Effector memory CD4-positive, alpha-beta T cell (primary cell): Measurements from ENCODE around the gene CCDC141.

ENCODE experiments used
- DNase-seq, 3 donors: peaks; one replicate each; pipeline ENCODE4 v3.0.0-alpha.2; 2020
- H3K27ac ChIP-seq: 2 replicates; pipeline ENCODE4 v1.7.0; 2013; ENCODE audit warnings: mild to moderate bottlenecking, low read length, moderate library complexity; ENCODE audit not compliant: insufficient read depth, poor library complexity, severe bottlenecking
- H3K27me3 ChIP-seq: replicated peaks from 2 replicates; pipeline ENCODE4 v1.7.0; 2013; ENCODE audit warnings: mild to moderate bottlenecking, low read length; ENCODE audit not compliant: insufficient read depth, control insufficient read depth, poor library complexity, severe bottlenecking
- H3K36me3 ChIP-seq: 2 replicates; pipeline ENCODE4 v1.7.0; 2013; ENCODE audit warnings: mild to moderate bottlenecking, low read length, moderate library complexity; ENCODE audit not compliant: control insufficient read depth, insufficient read depth
- H3K4me1 ChIP-seq: 2 replicates; pipeline ENCODE4 v1.7.0; 2013; ENCODE audit warnings: low read length, mild to moderate bottlenecking; ENCODE audit not compliant: control insufficient read depth, insufficient read depth, poor library complexity, severe bottlenecking
- H3K4me3 ChIP-seq: 2 replicates; pipeline ENCODE4 v1.7.0; 2013; ENCODE audit warnings: low read length, low read depth, mild to moderate bottlenecking; ENCODE audit not compliant: insufficient read depth, poor library complexity, severe bottlenecking
- H3K9me3 ChIP-seq: 2 replicates; pipeline ENCODE4 v1.7.0; 2013; ENCODE audit warnings: mild to moderate bottlenecking, low read length, moderate library complexity; ENCODE audit not compliant: control insufficient read depth

CCDC141 gene

DNA sequence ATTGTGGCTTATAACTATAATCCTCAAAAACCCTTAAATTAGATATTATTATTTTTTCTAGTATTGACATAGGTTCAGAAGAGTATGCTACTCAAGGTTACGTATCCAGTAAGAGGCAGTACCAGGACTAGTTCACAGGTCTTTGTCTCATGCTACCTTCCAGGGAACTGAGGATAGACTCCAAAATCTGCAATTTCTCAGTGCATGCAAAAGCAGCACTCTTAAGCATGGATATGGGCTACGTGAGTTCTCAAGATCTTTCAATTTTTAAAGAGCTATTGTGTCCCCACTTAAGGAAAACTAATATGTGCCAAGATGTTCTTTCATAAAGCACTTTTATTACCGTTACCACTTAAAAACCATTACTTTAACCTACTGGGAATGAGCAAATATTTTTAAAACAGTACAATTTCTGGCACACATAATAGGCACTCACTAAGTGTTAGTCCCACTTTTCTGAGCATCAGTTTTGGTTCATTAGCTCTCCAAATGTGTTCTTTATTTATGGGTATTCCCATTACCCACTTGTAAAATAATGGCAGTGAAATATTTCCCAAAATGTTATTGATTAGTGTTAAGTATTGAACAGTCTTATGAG lies 128.9 kb downstream of the CCDC141 start:
- no peaks in the 10 kb centered on the region for H3K9me3 ChIP-seq
- H3K27me3 ChIP-seq = no peaks in the 10 kb centered on the region
- DNase-seq = no peak
- H3K4me3 ChIP-seq = no peak overlapping the region
- H3K27ac ChIP-seq = no peak overlapping the region
- H3K4me1 ChIP-seq = no peaks in the 10 kb centered on the region
- H3K36me3 ChIP-seq = no peaks in the 10 kb centered on the region

DNA sequence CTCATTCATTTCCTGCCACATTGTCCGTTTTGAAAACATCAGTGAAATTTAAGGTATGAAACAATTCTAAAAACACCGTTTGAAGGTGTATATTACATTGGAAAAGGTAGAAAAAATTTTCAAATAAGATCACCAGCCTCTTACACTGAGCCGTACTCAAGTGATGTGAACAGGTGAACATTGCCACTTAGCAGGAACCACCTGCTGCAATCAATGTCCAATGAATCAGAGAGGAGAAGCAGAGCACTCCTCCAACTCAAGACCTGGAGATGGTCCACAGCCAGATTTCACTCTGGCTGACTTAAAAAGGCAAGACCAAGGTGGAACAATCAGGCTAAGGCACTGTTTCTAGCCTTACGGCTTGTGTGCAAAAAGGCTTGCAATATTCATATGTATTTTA lies 132.4 kb downstream of the CCDC141 start:
- Histone ChIP-seq H3K4me3 (no peak overlapping the region), H3K36me3 (no peaks in the 10 kb centered on the region), H3K9me3 (no peaks in the 10 kb centered on the region), H3K4me1 (no peaks in the 10 kb centered on the region), H3K27ac (no peak overlapping the region), H3K27me3 (no peaks in the 10 kb centered on the region)
- no peak for DNase-seq

DNA sequence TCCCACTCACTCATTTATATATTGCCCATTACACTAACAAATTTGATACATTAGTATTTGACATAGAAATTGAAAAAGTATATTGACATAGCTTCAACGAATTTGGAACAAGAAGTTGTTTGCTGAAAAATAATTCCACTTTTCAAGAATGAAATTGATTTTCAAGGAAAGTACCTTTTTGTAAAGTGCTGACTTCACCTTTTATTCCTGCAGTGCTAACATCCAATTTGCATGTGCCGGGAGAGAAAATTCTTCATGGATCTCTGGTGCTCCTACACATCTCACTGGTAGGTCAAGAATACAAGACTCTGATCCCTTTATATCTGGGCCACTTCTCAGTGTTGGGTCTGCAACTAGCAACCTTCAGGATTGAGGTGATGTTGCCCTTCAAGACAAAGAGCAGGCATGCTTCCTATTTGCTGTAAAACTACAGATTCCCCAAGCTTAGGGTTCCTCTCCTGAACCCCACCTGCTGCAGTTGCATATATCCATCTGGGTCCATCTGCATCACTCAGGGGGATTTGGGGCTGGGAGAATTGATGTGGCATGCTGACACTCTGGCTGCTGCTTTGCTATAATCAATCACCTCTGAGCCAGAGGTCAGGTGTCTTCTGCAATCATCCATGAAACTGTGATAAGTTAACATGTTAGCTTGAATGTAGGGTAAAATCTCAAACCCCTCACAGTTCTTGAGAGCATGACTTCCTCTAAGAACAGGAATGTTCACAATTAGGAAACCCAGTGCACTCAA lies 134.3 kb downstream of the CCDC141 start:
- H3K36me3 ChIP-seq = no peaks in the 10 kb centered on the region
- no peak overlapping the region for H3K27ac ChIP-seq
- H3K27me3 ChIP-seq = no peaks in the 10 kb centered on the region
- H3K4me3 ChIP-seq = no peak overlapping the region
- no peaks in the 10 kb centered on the region for H3K4me1 ChIP-seq
- no peak for DNase-seq
- H3K9me3 ChIP-seq = no peaks in the 10 kb centered on the region

DNA sequence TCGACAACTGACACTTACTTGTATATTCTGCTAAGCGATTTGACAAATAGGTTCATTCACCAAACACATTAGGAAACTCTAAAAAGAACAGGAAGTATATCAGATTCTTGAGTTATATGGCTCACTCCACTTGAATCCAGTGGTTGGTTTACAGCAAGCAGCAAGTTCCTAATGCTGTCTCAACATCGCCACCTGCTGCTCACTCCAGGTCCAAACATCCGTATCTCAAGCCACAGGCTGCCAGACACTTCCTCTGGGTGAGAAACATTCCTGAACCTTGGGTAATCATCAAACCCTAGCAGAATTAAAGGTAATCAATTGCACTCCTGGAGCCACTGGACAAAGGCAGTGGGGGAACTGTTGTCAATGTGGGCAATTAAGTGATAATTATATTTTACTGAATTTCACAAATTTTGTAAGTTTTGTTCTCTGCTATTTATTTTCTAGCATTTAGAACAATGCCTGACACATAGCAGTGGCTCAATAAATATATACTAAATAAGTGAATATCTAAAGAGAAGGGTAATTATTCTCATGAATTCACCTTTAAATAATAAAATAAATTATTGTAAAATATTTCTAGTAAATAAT lies 135.6 kb downstream of the CCDC141 start:
- Histone ChIP-seq H3K27me3 (no peaks in the 10 kb centered on the region), H3K27ac (no peak overlapping the region), H3K9me3 (no peaks in the 10 kb centered on the region), H3K4me1 (no peaks in the 10 kb centered on the region), H3K36me3 (no peaks in the 10 kb centered on the region), H3K4me3 (no peak overlapping the region)
- peak; percentile 4 to 38 (median 13) for DNase-seq

DNA sequence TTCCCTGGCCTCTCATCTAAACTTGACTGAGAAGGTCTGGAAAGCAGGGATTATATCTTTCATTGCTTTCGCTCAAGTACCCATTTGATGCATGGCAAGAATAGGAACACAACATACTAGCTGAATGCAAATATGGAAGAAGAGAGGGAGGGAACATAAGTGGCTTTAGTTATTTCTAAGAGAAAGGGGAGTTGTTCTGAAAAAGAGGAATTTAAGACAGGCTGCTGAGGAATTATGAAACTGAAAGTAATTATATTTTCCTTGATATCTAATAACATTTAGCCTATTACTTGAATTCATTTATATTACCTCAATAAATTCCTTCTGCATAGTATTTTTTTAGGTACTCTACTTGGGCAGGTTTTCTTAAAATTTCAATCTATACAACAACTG lies 136.9 kb downstream of the CCDC141 start:
- DNase-seq = no peak
- no peak overlapping the region for H3K27ac ChIP-seq
- H3K36me3 ChIP-seq = no peaks in the 10 kb centered on the region
- no peaks in the 10 kb centered on the region for H3K4me1 ChIP-seq
- H3K9me3 ChIP-seq = no peaks in the 10 kb centered on the region
- no peaks in the 10 kb centered on the region for H3K27me3 ChIP-seq
- H3K4me3 ChIP-seq = no peak overlapping the region

DNA sequence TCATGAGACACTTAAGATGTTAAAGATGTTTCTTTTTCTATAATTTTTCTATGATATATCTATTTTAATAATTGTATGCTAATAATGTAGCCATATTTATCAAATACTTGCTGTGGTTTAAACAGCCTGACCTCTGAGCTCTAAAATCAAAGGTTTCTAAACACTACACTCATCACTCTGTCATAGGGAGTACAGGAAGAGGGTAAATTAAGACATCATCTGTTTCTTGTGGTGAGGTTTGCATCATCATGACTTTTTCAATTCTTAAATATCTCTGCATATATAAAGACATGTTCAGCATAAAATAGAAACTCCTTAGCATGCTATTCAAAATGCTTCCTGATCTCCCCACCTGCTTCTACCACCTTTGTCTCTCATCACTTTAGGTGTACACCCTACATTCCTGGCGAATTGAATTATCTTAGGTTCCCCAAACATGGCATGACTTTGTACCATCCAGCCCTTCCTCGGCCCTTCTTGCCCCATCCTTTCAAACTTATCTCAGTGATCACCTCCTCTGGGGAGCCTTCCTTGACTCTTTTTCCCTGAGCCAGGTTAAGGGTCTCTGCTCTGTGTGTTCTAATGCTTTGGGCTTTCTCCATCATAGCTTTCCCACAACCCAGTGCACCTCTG lies 137.4 kb downstream of the CCDC141 start:
- DNase-seq = no peak
- no peak overlapping the region for H3K27ac ChIP-seq

DNA sequence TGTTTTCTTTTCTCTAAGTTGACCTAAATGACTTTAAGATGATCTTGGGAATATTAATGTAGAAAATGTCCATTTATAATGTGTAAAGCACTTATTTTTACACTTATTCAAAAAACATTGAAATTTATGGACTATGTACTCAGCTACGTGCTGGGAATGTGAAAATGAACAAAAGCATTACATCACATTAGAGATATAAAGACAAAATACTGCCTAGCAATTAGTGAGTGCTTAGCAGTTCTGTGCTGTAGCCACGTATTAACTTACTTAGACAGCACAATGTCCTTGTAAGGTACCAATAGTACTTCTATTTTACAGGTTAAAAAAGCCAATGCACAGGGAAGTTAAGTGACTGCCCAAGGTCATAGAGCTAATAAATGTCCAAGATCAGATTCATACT lies 138.9 kb downstream of the CCDC141 start:
- no peaks in the 10 kb centered on the region for H3K27me3 ChIP-seq
- no peaks in the 10 kb centered on the region for H3K4me1 ChIP-seq
- DNase-seq = no peak
- no peaks in the 10 kb centered on the region for H3K36me3 ChIP-seq
- no peak overlapping the region for H3K4me3 ChIP-seq
- H3K9me3 ChIP-seq = no peaks in the 10 kb centered on the region
- no peak overlapping the region for H3K27ac ChIP-seq

More for the DNA sequence above, 137.4 kb downstream of the CCDC141 start:
- no peaks in the 10 kb centered on the region for H3K36me3 ChIP-seq
- H3K4me1 ChIP-seq = no peaks in the 10 kb centered on the region
- no peak overlapping the region for H3K4me3 ChIP-seq
- no peaks in the 10 kb centered on the region for H3K27me3 ChIP-seq
- H3K9me3 ChIP-seq = no peaks in the 10 kb centered on the region

DNA sequence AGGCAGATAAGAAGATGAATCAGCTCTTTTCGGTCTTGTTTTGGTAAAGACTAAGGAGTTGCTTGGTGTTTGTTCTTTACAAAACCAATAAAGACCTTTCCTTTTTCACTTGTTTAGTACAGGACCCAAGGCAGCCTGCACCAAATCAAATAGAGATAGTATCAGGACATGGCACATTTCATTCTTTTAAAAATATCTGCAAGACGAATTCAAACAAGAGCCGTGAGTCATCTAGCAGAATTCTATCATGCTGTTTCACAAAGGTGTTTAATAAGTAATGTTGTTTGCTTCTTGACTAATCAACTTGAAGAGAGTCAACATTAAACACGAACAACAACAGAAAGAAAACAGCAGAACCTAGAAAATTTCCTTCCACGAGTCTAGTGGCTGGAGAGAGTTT lies 139.9 kb downstream of the CCDC141 start:
- no peaks in the 10 kb centered on the region for H3K36me3 ChIP-seq
- H3K4me1 ChIP-seq = no peaks in the 10 kb centered on the region
- no peaks in the 10 kb centered on the region for H3K9me3 ChIP-seq
- H3K27ac ChIP-seq = no peak overlapping the region
- no peaks in the 10 kb centered on the region for H3K27me3 ChIP-seq
- DNase-seq = no peak
- H3K4me3 ChIP-seq = no peak overlapping the region

DNA sequence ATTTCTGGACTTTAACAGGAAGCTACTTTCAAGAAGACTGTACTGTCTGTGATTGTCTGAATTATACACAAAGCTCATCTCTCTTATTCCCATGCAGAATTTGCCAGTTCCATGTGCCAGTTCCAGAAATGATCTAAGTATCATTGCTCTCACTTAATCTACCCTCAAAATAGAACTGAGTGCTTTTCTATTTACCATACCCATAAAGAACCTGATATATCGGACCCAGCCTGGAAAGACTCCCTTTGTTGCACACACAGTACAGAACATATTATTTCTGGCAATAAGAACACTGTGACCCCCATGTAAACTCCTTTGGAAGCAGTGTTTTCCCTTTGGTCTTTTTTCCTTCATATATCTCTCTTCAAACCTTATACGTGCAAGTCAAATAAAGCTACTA lies 140.4 kb downstream of the CCDC141 start:
- DNase-seq = no peak
- Histone ChIP-seq H3K27me3 (no peaks in the 10 kb centered on the region), H3K4me3 (no peak overlapping the region), H3K9me3 (no peaks in the 10 kb centered on the region), H3K36me3 (no peaks in the 10 kb centered on the region), H3K27ac (no peak overlapping the region), H3K4me1 (no peaks in the 10 kb centered on the region)

DNA sequence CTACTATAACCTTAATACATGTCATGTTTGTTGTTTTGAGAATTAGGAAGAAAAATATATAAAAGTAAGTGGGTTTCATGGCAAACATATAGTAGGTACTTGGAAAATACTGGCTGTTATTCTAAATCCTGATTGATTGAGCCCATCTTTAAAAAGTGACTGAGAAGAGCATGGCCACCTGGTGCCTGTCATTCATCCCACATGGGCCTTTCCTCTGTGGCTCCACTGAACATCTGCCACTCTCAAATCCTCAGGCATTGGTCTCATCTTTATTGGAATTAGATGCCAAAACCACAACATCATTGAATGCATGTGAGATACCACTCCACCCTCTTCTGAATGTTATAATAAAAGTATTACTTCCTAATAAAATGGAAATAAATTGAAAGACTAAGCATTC lies 141.1 kb downstream of the CCDC141 start:
- Histone ChIP-seq H3K9me3 (no peaks in the 10 kb centered on the region), H3K36me3 (no peaks in the 10 kb centered on the region), H3K27me3 (no peaks in the 10 kb centered on the region), H3K27ac (no peak overlapping the region), H3K4me1 (no peaks in the 10 kb centered on the region), H3K4me3 (no peak overlapping the region)
- DNase-seq = no peak
